Myocyte (in vitro differentiated cells): Measurements from ENCODE around the gene ABCA2. TPM values are rescaled to one million over a fixed set of nuclear protein-coding genes. Genes with fewer than 3 reads are reported as not detected.

Source experiments
- DNase-seq: peaks from one replicate; pipeline ENCODE4 v3.0.0-alpha.2; 2012; ENCODE audit warnings: low read depth
- total RNA-seq: library from RNA; depleted of rRNA; stranded (reverse); fragments of >200 nt; gene quantifications from 2 replicates; pipeline ENCODE4 v1.2.3, GENCODE V29; 2014

Gene ABCA2
- total RNA-seq, 1 donor from 2014 or later = 21.1 TPM

- peak; percentile 41 for DNase-seq
These were observed 27.7 kb downstream of the ABCA2 start for GRCh38 chr9:137000177-137000930.

GRCh38 chr9:136997830-136998234 is 30.2 kb downstream of the ABCA2 start:
- no peak for DNase-seq

GRCh38 chr9:136997371-136997770 is 30.7 kb downstream of the ABCA2 start:
- no peak for DNase-seq

GRCh38 chr9:136996361-136997292 is 31.4 kb downstream of the ABCA2 start, which contains the start of gene CLIC3:
Gene CLIC3 (minus strand): TSS chr9:136996568. CDS start chr9:136996543, 25 bp downstream.
- DNase-seq = no peak

GRCh38 chr9:136995772-136996311 is 32.2 kb downstream of the ABCA2 start:
- DNase-seq = no peak

GRCh38 chr9:136995362-136995761 is 32.7 kb downstream of the ABCA2 start:
- DNase-seq = no peak

GRCh38 chr9:136994888-136995230 is 33.2 kb downstream of the ABCA2 start:
- DNase-seq = no peak

- DNase-seq = no peak
These were observed 33.7 kb downstream of the ABCA2 start for GRCh38 chr9:136994180-136994887.

- DNase-seq = no peak
These were observed 35.1 kb downstream of the ABCA2 start for GRCh38 chr9:136992819-136993369.

- DNase-seq = peak; percentile 86
These were observed 35.8 kb downstream of the ABCA2 start, which contains the start of gene PAXX for GRCh38 chr9:136991993-136992818. Gene PAXX (plus strand): TSS chr9:136992422. CDS start chr9:136992444, 22 bp downstream.

GRCh38 chr9:136990242-136990911 is 37.7 kb downstream of the ABCA2 start:
- no peak for DNase-seq

- no peak for DNase-seq
These were observed 39.2 kb downstream of the ABCA2 start for GRCh38 chr9:136988872-136989271.

GRCh38 chr9:136985853-136986252 is 42.2 kb downstream of the ABCA2 start:
- no peak for DNase-seq

GRCh38 chr9:136985027-136985602 is 42.9 kb downstream of the ABCA2 start:
- DNase-seq = no peak

- no peak for DNase-seq
These were observed 43.5 kb downstream of the ABCA2 start for GRCh38 chr9:136984464-136985026.

- DNase-seq = peak; percentile 22
These were observed 44.3 kb downstream of the ABCA2 start for GRCh38 chr9:136983656-136984314.

GRCh38 chr9:136983167-136983566 is 44.9 kb downstream of the ABCA2 start:
- DNase-seq = no peak
